HG02970 (cell line): ENCODE data around the gene ADAMTS8.

ENCODE experiments used
- ATAC-seq: cut with Tn5 transposase; IDR thresholded peaks from one replicate; pipeline ENCODE4 v1.9.1; 2021; ENCODE audit warnings: mild to moderate bottlenecking, moderate library complexity, moderate number of reproducible peaks; ENCODE audit not compliant: unreplicated experiment, low FRiP score

ADAMTS8 gene

GRCh38 chr11:130428316-130429119 lies at the start of gene ADAMTS8:
Gene ADAMTS8, minus strand, starts transcription at chr11:130428609. Its CDS starts 323 bp downstream, at chr11:130428286.
- ATAC-seq, result no peak

- ATAC-seq, result no peak
Observed at GRCh38 chr11:130477586-130478203, 49.3 kb upstream of the ADAMTS8 start.

GRCh38 chr11:130476922-130477491 lies 48.6 kb upstream of the ADAMTS8 start:
- no peak for ATAC-seq

GRCh38 chr11:130476200-130476921 lies 48.0 kb upstream of the ADAMTS8 start:
- no peak for ATAC-seq

GRCh38 chr11:130475426-130476053 lies 47.1 kb upstream of the ADAMTS8 start:
- ATAC-seq, result no peak

- ATAC-seq, result no peak
Observed at GRCh38 chr11:130474637-130475400, 46.4 kb upstream of the ADAMTS8 start.

GRCh38 chr11:130473795-130474377 lies 45.5 kb upstream of the ADAMTS8 start:
- ATAC-seq, result no peak

- ATAC-seq, result no peak
Observed at GRCh38 chr11:130473056-130473794, 44.8 kb upstream of the ADAMTS8 start.

GRCh38 chr11:130472434-130472961 lies 44.1 kb upstream of the ADAMTS8 start:
- ATAC-seq, result no peak

- no peak for ATAC-seq
Observed at GRCh38 chr11:130471731-130472433, 43.5 kb upstream of the ADAMTS8 start.

GRCh38 chr11:130470832-130471706 lies 42.7 kb upstream of the ADAMTS8 start:
- ATAC-seq, result no peak

GRCh38 chr11:130469181-130469580 lies 40.8 kb upstream of the ADAMTS8 start:
- ATAC-seq, result no peak

- no peak for ATAC-seq
Observed at GRCh38 chr11:130467116-130467900, 38.9 kb upstream of the ADAMTS8 start.

- ATAC-seq, result no peak
Observed at GRCh38 chr11:130465263-130465662, 36.9 kb upstream of the ADAMTS8 start.

- ATAC-seq, result no peak
Observed at GRCh38 chr11:130464291-130464812, 35.9 kb upstream of the ADAMTS8 start.

GRCh38 chr11:130462931-130463330 lies 34.5 kb upstream of the ADAMTS8 start:
- no peak for ATAC-seq
